Measurements from ENCODE around the gene NTSR1. TPM values are rescaled to one million over a fixed set of nuclear protein-coding genes. Genes with fewer than 3 reads are reported as not detected.

Gene NTSR1
- total and polyA plus RNA-seq, 2 of the 13 experiments (the other 11 are each of a cell fraction or from before 2014, with no cell fraction given), result 0.09 to 0.12 TPM

- no peak for FAIRE-seq
- TF ChIP-seq ZSCAN30 (CRISPR knock-in tag; IDR thresholded peaks at IDR 0.05) (no peak), THAP11 (CRISPR knock-in tag; IDR thresholded peaks at IDR 0.05) (no peak), ZMYM2 (CRISPR knock-in tag; IDR thresholded peaks at IDR 0.05) (no peak), ZNF512B (CRISPR knock-in tag; IDR thresholded peaks at IDR 0.05; ENCODE audit: borderline replicate concordance) (no peak), ZSCAN29 (CRISPR knock-in tag; conservative IDR thresholded peaks at IDR 0.05) (no peak)
- WGBS (ENCODE audit: low lambda C conversion rate), result 17% methylated on average over 13 of the region's 16 CpGs
- ChIA-PET POLR2A (no interaction called here), CTCF (ENCODE audit: low intra/inter-chr PET ratio, low total read pairs) (no interaction called here)
- Histone ChIP-seq H3K9ac (ENCODE audit: insufficient read depth, low read depth, low read length) (no peak overlapping the region), H2AFZ (ENCODE audit: low read length) (no peak overlapping the region), H3K27ac (ENCODE audit: extremely low read length, insufficient read depth, low read length) (no peak overlapping the region), H3K4me3 (replicated peaks in 1 of 3; ENCODE audit: insufficient read depth in 1 of 3, low read depth in 2 of 3, low read length in 3 of 3) (no peak overlapping the region), H3K9me3 (ENCODE audit: low read length) (no peaks in the 10 kb centered on the region), H3K27me3 (ENCODE audit: control insufficient read depth in 1 of 2, insufficient read depth in 2 of 2, low read length in 2 of 2) (peaks cover 35 to 91% of the 10 kb centered on the region in 2 experiments), H3K4me2 (ENCODE audit: low read depth, low read length) (no peak overlapping the region), H3K4me1 (ENCODE audit: insufficient read depth, low read length) (no peaks in the 10 kb centered on the region), H3K36me3 (replicated peaks in 1 of 2; ENCODE audit: control insufficient read depth in 1 of 2, insufficient read depth in 2 of 2, low read length in 2 of 2) (no peaks in the 10 kb centered on the region), H4K20me1 (ENCODE audit: insufficient read depth, low read length) (no peaks in the 10 kb centered on the region; the same call in 1 of the 2 replicates), H3K79me2 (ENCODE audit: insufficient read depth, low read length) (no peaks in the 10 kb centered on the region)
- in situ Hi-C loops (cut with HindIII; ENCODE audit: extremely low pct_ligation_motif_present, low pct_unique_long_range_greater_than_20kb) (no loop called here), intact Hi-C loops (cut with micrococcal nuclease; ENCODE audit: unreplicated experiment) (no loop called here)
- no peak for DNase-seq (ENCODE audit: low spot score)
- no peak for ATAC-seq
- BruUV-seq (replicated peaks), result no TSS peak
Measured at GRCh38 chr20:62762801-62763368, 54.2 kb downstream of the NTSR1 start.

- intact Hi-C loops (cut with micrococcal nuclease; ENCODE audit: unreplicated experiment) (no loop called here), in situ Hi-C loops (cut with HindIII; ENCODE audit: extremely low pct_ligation_motif_present, low pct_unique_long_range_greater_than_20kb) (no loop called here)
- H2AFZ ChIP-seq (ENCODE audit: low read length), result no peak overlapping the region
- H3K4me3 ChIP-seq (replicated peaks in 1 of 3; ENCODE audit: insufficient read depth in 1 of 3, low read depth in 2 of 3, low read length in 3 of 3), result no peak overlapping the region
- BruUV-seq (replicated peaks), result no TSS peak
- H3K27ac ChIP-seq (ENCODE audit: extremely low read length, insufficient read depth, low read length), result no peak overlapping the region
- no peaks in the 10 kb centered on the region for H3K9me3 ChIP-seq (ENCODE audit: low read length)
- no peak for FAIRE-seq
- H3K36me3 ChIP-seq (replicated peaks in 1 of 2; ENCODE audit: control insufficient read depth in 1 of 2, insufficient read depth in 2 of 2, low read length in 2 of 2), result no peaks in the 10 kb centered on the region
- no peak overlapping the region for H3K9ac ChIP-seq (ENCODE audit: insufficient read depth, low read depth, low read length)
- peaks cover 37 to 92% of the 10 kb centered on the region in 2 experiments for H3K27me3 ChIP-seq (ENCODE audit: control insufficient read depth in 1 of 2, insufficient read depth in 2 of 2, low read length in 2 of 2)
- no peak overlapping the region for H3K4me2 ChIP-seq (ENCODE audit: low read depth, low read length)
- H4K20me1 ChIP-seq (ENCODE audit: insufficient read depth, low read length), result no peaks in the 10 kb centered on the region; the same call in 1 of the 2 replicates
- 42% methylated on average over 4 of the region's 4 CpGs for WGBS (ENCODE audit: low lambda C conversion rate)
- no peaks in the 10 kb centered on the region for H3K79me2 ChIP-seq (ENCODE audit: insufficient read depth, low read length)
- POLR2A ChIA-PET, result no interaction called here
- no peak for ATAC-seq
- no peak for TF ChIP-seq ZNF441 (CRISPR knock-in tag; IDR thresholded peaks at IDR 0.05; ENCODE audit: borderline replicate concordance)
- TF ChIP-seq MZF1 (CRISPR knock-in tag; IDR thresholded peaks at IDR 0.05; ENCODE audit: borderline replicate concordance), result no peak
- peak; percentile 65; the same call in 1 of the 2 replicates for TF ChIP-seq ZMYM3 (CRISPR knock-in tag; IDR thresholded peaks at IDR 0.05)
- peak; percentile 93 for TF ChIP-seq ZFP36 (IDR thresholded peaks at IDR 0.05; ENCODE audit: borderline replicate concordance, low read depth, low read length, partially characterized antibody)
- TF ChIP-seq HNRNPLL (IDR thresholded peaks at IDR 0.05; ENCODE audit: low read depth, low read length, poor library complexity, severe bottlenecking), result peak; percentile 3
- no peaks in the 10 kb centered on the region for H3K4me1 ChIP-seq (ENCODE audit: insufficient read depth, low read length)
- DNase-seq (ENCODE audit: low spot score), result no peak
- CTCF ChIA-PET (ENCODE audit: low intra/inter-chr PET ratio, low total read pairs), result no interaction called here
Measured at GRCh38 chr20:62763404-62763803, 54.8 kb downstream of the NTSR1 start.
